Colonic mucosa (tissue), 4 donors: ENCODE measurements around the gene DUSP5. TPM values are rescaled to one million over a fixed set of nuclear protein-coding genes. Genes with fewer than 3 reads are reported as not detected.

ENCODE experiments used
- DNase-seq: peaks from one replicate; pipeline ENCODE4 v3.0.0-alpha.2; 2020
- H3K27ac ChIP-seq: fragments of 200-600 bp; one replicate; pipeline ENCODE4 v1.8.0; 2021
- H3K27me3 ChIP-seq: fragments of 200-600 bp; one replicate; pipeline ENCODE4 v1.8.0; 2021
- H3K36me3 ChIP-seq: fragments of 200-600 bp; one replicate; pipeline ENCODE4 v1.8.0; 2021
- H3K4me1 ChIP-seq: fragments of 200-600 bp; one replicate; pipeline ENCODE4 v1.8.0; 2021; ENCODE audit warnings: mild to moderate bottlenecking
- H3K4me3 ChIP-seq: fragments of 200-600 bp; one replicate; pipeline ENCODE4 v1.8.0; 2021
- H3K9ac ChIP-seq, 2 donors: one replicate each; pipeline ENCODE4 v1.7.0; 2013; ENCODE audit warnings: control low read depth in 2 of 2, low read depth in 2 of 2, low read length in 2 of 2
- H3K9me3 ChIP-seq: fragments of 200-600 bp; one replicate; pipeline ENCODE4 v1.8.0; 2021
- CTCF ChIP-seq: fragments of 200-600 bp; IDR thresholded peaks from one replicate; pipeline ENCODE4 v1.8.0; 2022; ENCODE audit warnings: antibody characterized with exemption, mild to moderate bottlenecking
- intact Hi-C: fragments of 100-400 bp; cut with DNase I; formaldehyde crosslinking; loops from one replicate; pipeline ENCODE4 v1.14.1; 2022
- total RNA-seq, 2 donors: library from RNA; stranded (reverse); fragmentation: NEBNext Ultra II Directional in 1 of 2; extraction: Animal tissue kit (Norgen Biotek cat#: 25700) in 1 of 2; gene quantifications; one replicate each; pipeline ENCODE4 v1.2.1, GENCODE V29; 2021
- donor health status: healthy.
- donor health status: DM: no; HTN: no; CAD: no.
- donor health status: DM: no; HTN: no; CAD: no.

The DUSP5 gene
- total RNA-seq, 2 donors from 2014 or later: 6.2 to 22.0 TPM

- no peak overlapping the region for H3K9ac ChIP-seq
- H3K4me1 ChIP-seq: no peaks in the 10 kb centered on the region
- no peaks in the 10 kb centered on the region for H3K27me3 ChIP-seq
- H3K4me3 ChIP-seq: no peak overlapping the region
- DNase-seq: no peak
- TF ChIP-seq CTCF: no peak
- intact Hi-C loops: no loop called here
- H3K27ac ChIP-seq: no peak overlapping the region
- H3K9me3 ChIP-seq: no peaks in the 10 kb centered on the region
- no peaks in the 10 kb centered on the region for H3K36me3 ChIP-seq
These were observed 8.8 kb upstream of the DUSP5 start for GRCh38 chr10:110488940-110489339.

- Histone ChIP-seq H3K27ac (no peak overlapping the region), H3K36me3 (no peaks in the 10 kb centered on the region), H3K9ac (no peak overlapping the region), H3K4me3 (no peak overlapping the region), H3K27me3 (no peaks in the 10 kb centered on the region), H3K4me1 (no peaks in the 10 kb centered on the region), H3K9me3 (no peaks in the 10 kb centered on the region)
- no peak for DNase-seq
- intact Hi-C loops: no loop called here
- TF ChIP-seq CTCF: no peak
These were observed 7.1 kb upstream of the DUSP5 start for GRCh38 chr10:110490640-110491039.

GRCh38 chr10:110491346-110491745 is 6.4 kb upstream of the DUSP5 start:
- Histone ChIP-seq H3K9me3 (no peaks in the 10 kb centered on the region), H3K9ac (no peak overlapping the region), H3K36me3 (no peaks in the 10 kb centered on the region), H3K27ac (no peak overlapping the region), H3K4me1 (no peaks in the 10 kb centered on the region), H3K4me3 (no peak overlapping the region), H3K27me3 (no peaks in the 10 kb centered on the region)
- intact Hi-C loops: no loop called here
- TF ChIP-seq CTCF: no peak
- DNase-seq: no peak

- no peak for TF ChIP-seq CTCF
- Histone ChIP-seq H3K4me3 (no peak overlapping the region), H3K9ac (no peak overlapping the region), H3K27me3 (no peaks in the 10 kb centered on the region), H3K9me3 (no peaks in the 10 kb centered on the region), H3K27ac (no peak overlapping the region), H3K36me3 (no peaks in the 10 kb centered on the region), H3K4me1 (no peaks in the 10 kb centered on the region)
- intact Hi-C loops: no loop called here
- DNase-seq: no peak
These were observed 5.5 kb upstream of the DUSP5 start for GRCh38 chr10:110492069-110492822.

- Histone ChIP-seq H3K9me3 (no peaks in the 10 kb centered on the region), H3K27ac (no peak overlapping the region), H3K36me3 (no peaks in the 10 kb centered on the region), H3K9ac (no peak overlapping the region), H3K27me3 (peaks cover under 1% of the 10 kb centered on the region), H3K4me3 (no peak overlapping the region), H3K4me1 (no peaks in the 10 kb centered on the region)
- DNase-seq: no peak
- intact Hi-C loops: no loop called here
- TF ChIP-seq CTCF: no peak
These were observed 3.8 kb upstream of the DUSP5 start for GRCh38 chr10:110493832-110494426.
